ENCODE data around the gene CDH24.

- TF ChIP-seq, protein P1, sequence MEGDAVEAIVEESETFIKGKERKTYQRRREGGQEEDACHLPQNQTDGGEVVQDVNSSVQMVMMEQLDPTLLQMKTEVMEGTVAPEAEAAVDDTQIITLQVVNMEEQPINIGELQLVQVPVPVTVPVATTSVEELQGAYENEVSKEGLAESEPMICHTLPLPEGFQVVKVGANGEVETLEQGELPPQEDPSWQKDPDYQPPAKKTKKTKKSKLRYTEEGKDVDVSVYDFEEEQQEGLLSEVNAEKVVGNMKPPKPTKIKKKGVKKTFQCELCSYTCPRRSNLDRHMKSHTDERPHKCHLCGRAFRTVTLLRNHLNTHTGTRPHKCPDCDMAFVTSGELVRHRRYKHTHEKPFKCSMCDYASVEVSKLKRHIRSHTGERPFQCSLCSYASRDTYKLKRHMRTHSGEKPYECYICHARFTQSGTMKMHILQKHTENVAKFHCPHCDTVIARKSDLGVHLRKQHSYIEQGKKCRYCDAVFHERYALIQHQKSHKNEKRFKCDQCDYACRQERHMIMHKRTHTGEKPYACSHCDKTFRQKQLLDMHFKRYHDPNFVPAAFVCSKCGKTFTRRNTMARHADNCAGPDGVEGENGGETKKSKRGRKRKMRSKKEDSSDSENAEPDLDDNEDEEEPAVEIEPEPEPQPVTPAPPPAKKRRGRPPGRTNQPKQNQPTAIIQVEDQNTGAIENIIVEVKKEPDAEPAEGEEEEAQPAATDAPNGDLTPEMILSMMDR (IDR thresholded peaks at IDR 0.05; ENCODE audit: low read length) = no peak
- no peak for TF ChIP-seq EZH2 (optimal IDR thresholded peaks at IDR 0.05; ENCODE audit: low read depth, low read length)
Observed at GRCh38 chr14:23093526-23093925, 36.2 kb upstream of the CDH24 start.
